ENCODE results near the gene SLC36A1.

The SLC36A1 gene

DNA sequence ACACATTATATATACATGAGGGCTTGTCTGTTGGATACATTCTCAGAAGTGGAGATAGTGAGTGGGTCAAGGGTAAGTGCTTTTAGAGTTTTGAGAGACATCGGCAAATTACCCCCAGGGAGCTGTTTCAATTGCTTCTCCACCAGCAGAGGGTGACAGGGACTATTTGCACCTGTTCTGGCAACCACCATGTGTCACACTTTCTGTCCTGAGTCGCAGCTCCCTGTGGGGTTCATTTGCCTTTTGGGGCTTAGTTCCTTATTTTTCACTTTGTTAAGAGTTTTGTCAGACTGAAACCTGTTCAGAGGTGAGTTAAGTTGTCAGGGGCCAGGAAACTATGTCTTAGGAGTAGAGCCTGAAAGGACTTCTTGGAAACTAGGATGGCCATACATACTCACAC lies 20.1 kb upstream of the SLC36A1 start:
- Histone ChIP-seq H3K27ac (ENCODE audit: low read length) (no peak overlapping the region), H3K9me3 (ENCODE audit: insufficient read depth, low read length, severe bottlenecking) (no peaks in the 10 kb centered on the region), H3K79me2 (ENCODE audit: insufficient read depth, low read length) (no peaks in the 10 kb centered on the region), H4K20me1 (ENCODE audit: insufficient read depth, low read length) (no peaks in the 10 kb centered on the region), H3K27me3 (ENCODE audit: insufficient read depth, low read length, poor library complexity) (peaks cover 8% of the 10 kb centered on the region), H3K4me1 (ENCODE audit: insufficient read depth, low read length) (no peaks in the 10 kb centered on the region), H3K4me2 (ENCODE audit: insufficient read depth, low read length) (no peak overlapping the region), H3K9ac (ENCODE audit: low read depth, low read length) (no peak overlapping the region), H3K36me3 (ENCODE audit: insufficient read depth, low read length) (no peaks in the 10 kb centered on the region), H3K4me3 (ENCODE audit: low read depth in 1 of 2, low read length in 2 of 2) (no peak overlapping the region), H2AFZ (ENCODE audit: low read depth, low read length) (no peak overlapping the region)
- TF ChIP-seq EZH2 (IDR thresholded peaks at IDR 0.05; ENCODE audit: borderline replicate concordance, low read depth, low read length, severe bottlenecking) = no peak
- TF ChIP-seq, protein P1, sequence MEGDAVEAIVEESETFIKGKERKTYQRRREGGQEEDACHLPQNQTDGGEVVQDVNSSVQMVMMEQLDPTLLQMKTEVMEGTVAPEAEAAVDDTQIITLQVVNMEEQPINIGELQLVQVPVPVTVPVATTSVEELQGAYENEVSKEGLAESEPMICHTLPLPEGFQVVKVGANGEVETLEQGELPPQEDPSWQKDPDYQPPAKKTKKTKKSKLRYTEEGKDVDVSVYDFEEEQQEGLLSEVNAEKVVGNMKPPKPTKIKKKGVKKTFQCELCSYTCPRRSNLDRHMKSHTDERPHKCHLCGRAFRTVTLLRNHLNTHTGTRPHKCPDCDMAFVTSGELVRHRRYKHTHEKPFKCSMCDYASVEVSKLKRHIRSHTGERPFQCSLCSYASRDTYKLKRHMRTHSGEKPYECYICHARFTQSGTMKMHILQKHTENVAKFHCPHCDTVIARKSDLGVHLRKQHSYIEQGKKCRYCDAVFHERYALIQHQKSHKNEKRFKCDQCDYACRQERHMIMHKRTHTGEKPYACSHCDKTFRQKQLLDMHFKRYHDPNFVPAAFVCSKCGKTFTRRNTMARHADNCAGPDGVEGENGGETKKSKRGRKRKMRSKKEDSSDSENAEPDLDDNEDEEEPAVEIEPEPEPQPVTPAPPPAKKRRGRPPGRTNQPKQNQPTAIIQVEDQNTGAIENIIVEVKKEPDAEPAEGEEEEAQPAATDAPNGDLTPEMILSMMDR (IDR thresholded peaks at IDR 0.05; ENCODE audit: borderline replicate concordance, extremely low read depth, low read length, poor library complexity, severe bottlenecking) = no peak
- DNase-seq (no peak), ATAC-seq (ENCODE audit: insufficient read depth, low read depth) (no peak)

DNA sequence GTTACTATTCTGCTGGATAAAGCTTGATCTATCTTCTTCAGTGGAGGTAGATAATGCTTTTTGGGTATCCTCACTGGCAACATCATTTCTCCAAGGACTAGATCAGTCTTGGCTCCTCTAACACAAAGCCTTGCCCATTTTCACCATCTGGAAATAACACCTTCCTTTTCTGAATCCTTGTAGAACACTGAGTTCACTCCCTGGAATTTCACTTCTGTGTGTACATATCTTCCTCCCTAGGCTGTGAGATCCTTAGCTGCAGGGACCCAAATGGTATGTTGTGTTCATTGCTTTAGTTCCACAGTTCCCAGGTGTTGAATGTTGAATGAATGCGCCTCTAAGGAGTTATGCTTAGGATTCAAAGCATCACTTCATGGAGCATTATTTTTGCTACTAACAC lies 16.7 kb upstream of the SLC36A1 start:
- Histone ChIP-seq H3K27ac (ENCODE audit: low read length) (no peak overlapping the region), H3K9ac (ENCODE audit: low read depth, low read length) (no peak overlapping the region), H3K4me3 (ENCODE audit: low read depth in 1 of 2, low read length in 2 of 2) (no peak overlapping the region), H3K27me3 (ENCODE audit: insufficient read depth, low read length, poor library complexity) (peaks cover 4% of the 10 kb centered on the region), H3K79me2 (ENCODE audit: insufficient read depth, low read length) (no peaks in the 10 kb centered on the region), H3K9me3 (ENCODE audit: insufficient read depth, low read length, severe bottlenecking) (no peaks in the 10 kb centered on the region), H2AFZ (ENCODE audit: low read depth, low read length) (no peak overlapping the region), H3K4me2 (ENCODE audit: insufficient read depth, low read length) (no peak overlapping the region), H3K36me3 (ENCODE audit: insufficient read depth, low read length) (no peaks in the 10 kb centered on the region), H3K4me1 (ENCODE audit: insufficient read depth, low read length) (no peaks in the 10 kb centered on the region), H4K20me1 (ENCODE audit: insufficient read depth, low read length) (no peaks in the 10 kb centered on the region)
- ATAC-seq (ENCODE audit: insufficient read depth, low read depth) (no peak), DNase-seq (no peak)
- TF ChIP-seq, protein P1 (IDR thresholded peaks at IDR 0.05; ENCODE audit: borderline replicate concordance, extremely low read depth, low read length, poor library complexity, severe bottlenecking) = no peak
- no peak for TF ChIP-seq EZH2 (IDR thresholded peaks at IDR 0.05; ENCODE audit: borderline replicate concordance, low read depth, low read length, severe bottlenecking)

DNA sequence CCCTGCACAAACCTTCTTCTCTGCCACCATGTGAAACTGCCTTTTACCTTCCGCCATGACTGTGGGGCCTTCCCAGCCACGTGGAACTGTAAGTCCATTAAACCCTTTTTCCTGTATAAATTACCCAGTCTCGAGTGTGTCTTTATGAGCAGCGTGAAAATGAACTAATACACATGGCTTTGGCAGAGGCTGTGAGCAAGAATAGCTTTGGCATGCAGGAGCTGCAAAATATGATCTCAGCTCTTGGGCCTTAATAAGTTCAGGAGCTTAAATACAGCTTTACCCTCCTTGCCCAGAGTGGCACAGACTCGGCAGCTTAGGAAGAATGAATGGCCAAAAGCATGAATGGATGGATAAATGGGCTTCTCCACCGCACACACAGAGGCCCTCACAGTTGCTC lies 15.7 kb upstream of the SLC36A1 start:
- Histone ChIP-seq H3K4me3 (ENCODE audit: low read depth in 1 of 2, low read length in 2 of 2) (no peak overlapping the region), H4K20me1 (ENCODE audit: insufficient read depth, low read length) (no peaks in the 10 kb centered on the region), H3K4me2 (ENCODE audit: insufficient read depth, low read length) (no peak overlapping the region), H2AFZ (ENCODE audit: low read depth, low read length) (no peak overlapping the region), H3K4me1 (ENCODE audit: insufficient read depth, low read length) (no peaks in the 10 kb centered on the region), H3K9me3 (ENCODE audit: insufficient read depth, low read length, severe bottlenecking) (no peaks in the 10 kb centered on the region), H3K27me3 (ENCODE audit: insufficient read depth, low read length, poor library complexity) (peaks cover 10% of the 10 kb centered on the region), H3K36me3 (ENCODE audit: insufficient read depth, low read length) (no peaks in the 10 kb centered on the region), H3K79me2 (ENCODE audit: insufficient read depth, low read length) (no peaks in the 10 kb centered on the region), H3K9ac (ENCODE audit: low read depth, low read length) (no peak overlapping the region), H3K27ac (ENCODE audit: low read length) (no peak overlapping the region)
- ATAC-seq (ENCODE audit: insufficient read depth, low read depth) = no peak
- no peak for TF ChIP-seq EZH2 (IDR thresholded peaks at IDR 0.05; ENCODE audit: borderline replicate concordance, low read depth, low read length, severe bottlenecking)
- TF ChIP-seq, protein P1 (IDR thresholded peaks at IDR 0.05; ENCODE audit: borderline replicate concordance, extremely low read depth, low read length, poor library complexity, severe bottlenecking) = no peak
- no peak for DNase-seq

GRCh38 chr5:151432210-151432609 lies 15.2 kb upstream of the SLC36A1 start:
- ATAC-seq (ENCODE audit: insufficient read depth, low read depth) = no peak
- Histone ChIP-seq H3K4me2 (ENCODE audit: insufficient read depth, low read length) (no peak overlapping the region), H3K9me3 (ENCODE audit: insufficient read depth, low read length, severe bottlenecking) (no peaks in the 10 kb centered on the region), H3K36me3 (ENCODE audit: insufficient read depth, low read length) (no peaks in the 10 kb centered on the region), H2AFZ (ENCODE audit: low read depth, low read length) (no peak overlapping the region), H3K27me3 (ENCODE audit: insufficient read depth, low read length, poor library complexity) (peaks cover 14% of the 10 kb centered on the region), H3K27ac (ENCODE audit: low read length) (no peak overlapping the region), H3K9ac (ENCODE audit: low read depth, low read length) (no peak overlapping the region), H4K20me1 (ENCODE audit: insufficient read depth, low read length) (no peaks in the 10 kb centered on the region), H3K79me2 (ENCODE audit: insufficient read depth, low read length) (no peaks in the 10 kb centered on the region), H3K4me1 (ENCODE audit: insufficient read depth, low read length) (no peaks in the 10 kb centered on the region), H3K4me3 (ENCODE audit: low read depth in 1 of 2, low read length in 2 of 2) (no peak overlapping the region)
- DNase-seq = no peak
- no peak for TF ChIP-seq EZH2 (IDR thresholded peaks at IDR 0.05; ENCODE audit: borderline replicate concordance, low read depth, low read length, severe bottlenecking)
- TF ChIP-seq, protein P1 (IDR thresholded peaks at IDR 0.05; ENCODE audit: borderline replicate concordance, extremely low read depth, low read length, poor library complexity, severe bottlenecking) = no peak

Data from DND-41 (cell line).